ENCODE data around the gene EREG.

DNA sequence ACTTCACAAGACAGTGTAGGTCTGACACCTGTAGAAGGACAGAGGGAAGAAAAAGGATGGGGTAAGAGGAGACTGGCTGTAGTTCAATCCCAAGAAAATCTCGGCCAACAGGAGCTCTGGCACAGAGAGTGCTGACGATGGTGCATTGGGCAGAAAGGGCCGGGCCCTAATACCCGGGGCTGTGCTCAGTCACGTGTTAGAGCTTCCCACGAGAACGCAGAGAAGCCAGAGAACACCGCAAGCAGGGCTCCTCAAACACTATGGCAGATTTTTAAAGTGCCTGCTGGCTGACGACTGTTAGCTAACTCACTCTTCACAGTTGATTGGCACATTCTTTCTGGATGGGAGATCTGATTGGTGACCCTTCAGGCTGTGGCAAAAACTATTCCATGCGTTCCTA is 35.5 kb downstream of the EREG start:
- no peak for TF ChIP-seq EZH2 (IDR thresholded peaks at IDR 0.05; ENCODE audit: borderline replicate concordance, insufficient read depth, low read depth, low read length, poor library complexity, severe bottlenecking)
- TF ChIP-seq, protein P1, sequence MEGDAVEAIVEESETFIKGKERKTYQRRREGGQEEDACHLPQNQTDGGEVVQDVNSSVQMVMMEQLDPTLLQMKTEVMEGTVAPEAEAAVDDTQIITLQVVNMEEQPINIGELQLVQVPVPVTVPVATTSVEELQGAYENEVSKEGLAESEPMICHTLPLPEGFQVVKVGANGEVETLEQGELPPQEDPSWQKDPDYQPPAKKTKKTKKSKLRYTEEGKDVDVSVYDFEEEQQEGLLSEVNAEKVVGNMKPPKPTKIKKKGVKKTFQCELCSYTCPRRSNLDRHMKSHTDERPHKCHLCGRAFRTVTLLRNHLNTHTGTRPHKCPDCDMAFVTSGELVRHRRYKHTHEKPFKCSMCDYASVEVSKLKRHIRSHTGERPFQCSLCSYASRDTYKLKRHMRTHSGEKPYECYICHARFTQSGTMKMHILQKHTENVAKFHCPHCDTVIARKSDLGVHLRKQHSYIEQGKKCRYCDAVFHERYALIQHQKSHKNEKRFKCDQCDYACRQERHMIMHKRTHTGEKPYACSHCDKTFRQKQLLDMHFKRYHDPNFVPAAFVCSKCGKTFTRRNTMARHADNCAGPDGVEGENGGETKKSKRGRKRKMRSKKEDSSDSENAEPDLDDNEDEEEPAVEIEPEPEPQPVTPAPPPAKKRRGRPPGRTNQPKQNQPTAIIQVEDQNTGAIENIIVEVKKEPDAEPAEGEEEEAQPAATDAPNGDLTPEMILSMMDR (IDR thresholded peaks at IDR 0.05), result no peak
